TTC549 (cell line): Measurements from ENCODE around the gene LTBP1.

Experiments used
- FAIRE-seq: peaks from 2 replicates; lab custom pipeline; 2012; peaks lifted over from hg19 to GRCh38; lab: Jason Lieb, UNC

The LTBP1 gene

DNA sequence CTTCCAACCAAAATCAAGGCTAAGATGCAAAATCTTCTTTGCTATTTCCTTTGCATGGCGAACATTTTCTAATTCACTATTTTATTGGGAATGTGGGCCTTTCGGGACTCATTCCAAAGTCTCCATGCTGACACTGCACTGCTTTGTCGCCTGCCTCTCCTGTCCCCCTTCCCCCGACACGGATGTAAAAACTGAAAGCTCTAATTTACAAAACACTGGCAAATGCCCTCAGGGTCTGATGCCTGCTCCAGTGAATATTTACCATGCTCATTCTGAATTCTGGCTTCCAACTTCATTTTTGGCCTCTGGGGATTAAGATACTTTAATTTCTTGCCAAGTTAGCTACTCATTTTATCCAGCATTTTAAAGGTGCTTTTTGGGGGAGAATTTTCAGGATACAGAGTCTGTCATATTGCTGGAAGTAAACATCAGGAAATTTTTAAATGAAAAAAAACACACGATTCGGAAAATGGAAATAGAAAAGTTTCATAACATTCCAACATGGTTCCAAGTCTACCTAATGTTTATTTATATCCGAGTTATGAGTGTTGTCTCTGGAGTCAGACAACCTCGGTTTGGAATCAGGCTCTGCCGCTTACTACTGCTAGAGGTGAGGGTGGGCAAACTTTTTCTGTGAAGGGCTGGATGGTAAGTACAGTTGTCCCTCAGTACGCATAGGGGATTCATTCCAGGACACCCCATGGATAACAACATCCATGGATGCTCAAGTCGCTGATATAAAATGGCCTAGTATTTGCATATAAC lies 14.6 kb upstream of the LTBP1 start:
- no peak for FAIRE-seq

GRCh38 chr2:32932825-32933755 lies 13.7 kb upstream of the LTBP1 start:
- no peak for FAIRE-seq

- no peak for FAIRE-seq
Measured at GRCh38 chr2:32933756-32934095, 13.0 kb upstream of the LTBP1 start.

GRCh38 chr2:32937602-32938448 lies 8.9 kb upstream of the LTBP1 start:
- FAIRE-seq, result no peak

- FAIRE-seq, result no peak
Measured at GRCh38 chr2:32938934-32939333, 7.8 kb upstream of the LTBP1 start.

DNA sequence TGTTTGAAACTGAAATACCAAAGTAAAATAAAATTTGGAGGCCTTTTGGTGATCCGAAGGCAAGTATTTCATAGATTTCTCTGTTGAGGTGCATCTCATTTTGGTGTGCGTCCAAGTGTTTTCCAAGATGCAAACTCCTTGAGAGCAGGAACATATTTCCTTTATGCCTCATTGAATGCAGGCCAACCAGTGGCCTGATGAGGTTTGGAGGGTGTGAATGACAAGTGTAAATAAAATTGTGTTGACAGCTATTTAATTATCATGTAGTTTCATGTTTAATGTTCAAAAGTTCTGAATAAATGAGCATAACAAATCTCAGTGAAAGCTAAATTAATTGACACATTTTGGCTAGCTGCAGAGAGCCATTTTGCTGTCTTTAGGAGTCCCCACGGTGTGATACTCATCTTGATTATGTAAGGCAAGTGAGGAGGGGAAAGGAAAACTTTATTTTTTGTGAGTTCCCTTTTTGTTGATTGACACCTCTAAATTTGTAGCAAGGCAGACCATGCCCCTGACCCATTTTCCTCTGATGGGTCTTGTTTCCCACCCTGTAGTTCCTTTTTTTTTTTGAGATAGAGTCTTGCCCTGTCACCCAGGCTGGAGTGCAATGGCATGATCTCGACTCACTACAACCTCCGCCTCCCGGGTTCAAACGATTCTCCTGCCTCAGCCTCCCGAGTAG lies 6.3 kb upstream of the LTBP1 start:
- no peak for FAIRE-seq

- no peak for FAIRE-seq
Measured at GRCh38 chr2:32941944-32942690, 4.6 kb upstream of the LTBP1 start.

DNA sequence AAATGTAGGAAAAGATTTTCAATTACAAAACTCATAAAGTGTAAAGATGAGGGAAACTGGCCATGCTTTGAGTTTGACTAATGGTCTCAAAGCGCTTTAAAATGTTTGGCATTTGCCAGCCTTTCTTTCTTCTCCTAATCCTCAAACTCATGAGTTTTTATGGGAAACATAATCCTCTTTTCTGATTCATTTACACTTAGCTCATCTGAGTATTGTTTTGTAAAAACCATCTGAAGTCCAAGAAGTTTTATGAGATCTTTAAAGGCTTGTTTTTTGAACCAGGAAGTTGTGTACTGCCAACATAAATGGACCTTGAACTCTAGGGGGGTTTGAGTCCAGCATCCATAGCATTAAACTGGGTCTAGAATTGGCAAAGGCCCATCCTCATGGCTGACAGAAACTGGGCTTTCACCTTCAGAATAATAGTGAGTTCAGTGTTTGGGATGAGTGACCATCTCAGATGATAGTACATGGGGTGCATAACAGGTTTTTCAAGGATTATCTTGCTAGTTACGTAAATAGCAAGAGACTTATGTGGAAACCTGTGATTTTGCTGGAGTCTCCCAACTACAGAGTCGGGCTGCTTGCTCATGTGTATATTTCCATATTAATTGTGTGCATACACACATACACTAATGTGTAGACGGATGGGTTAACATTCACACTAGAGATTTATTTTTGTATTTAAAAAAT lies 3.8 kb upstream of the LTBP1 start:
- no peak for FAIRE-seq

DNA sequence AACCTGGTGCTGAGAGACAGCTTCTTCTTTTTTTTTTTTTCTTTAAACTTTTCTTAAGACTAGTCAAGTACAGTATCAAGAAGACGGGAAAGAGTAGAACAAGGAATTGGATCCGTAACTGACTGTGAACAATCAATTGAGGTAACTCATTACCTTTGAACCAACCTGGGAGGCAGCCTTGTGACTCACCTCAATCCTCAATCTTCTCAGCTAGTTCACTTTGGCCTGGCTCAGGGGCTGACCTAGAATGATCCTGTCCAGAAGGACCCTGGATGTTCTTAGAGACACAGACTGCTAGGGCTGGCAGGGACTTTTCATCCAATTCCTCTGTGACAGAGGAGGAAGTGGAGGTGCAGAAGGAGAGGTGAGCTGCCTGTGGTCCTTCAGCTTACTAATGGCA lies 1.5 kb upstream of the LTBP1 start:
- FAIRE-seq, result no peak

- FAIRE-seq, result no peak
Measured at GRCh38 chr2:32947076-32947483, 327 bp downstream of the LTBP1 start.

- no peak for FAIRE-seq
Measured at GRCh38 chr2:32947484-32948143, 861 bp downstream of the LTBP1 start.

DNA sequence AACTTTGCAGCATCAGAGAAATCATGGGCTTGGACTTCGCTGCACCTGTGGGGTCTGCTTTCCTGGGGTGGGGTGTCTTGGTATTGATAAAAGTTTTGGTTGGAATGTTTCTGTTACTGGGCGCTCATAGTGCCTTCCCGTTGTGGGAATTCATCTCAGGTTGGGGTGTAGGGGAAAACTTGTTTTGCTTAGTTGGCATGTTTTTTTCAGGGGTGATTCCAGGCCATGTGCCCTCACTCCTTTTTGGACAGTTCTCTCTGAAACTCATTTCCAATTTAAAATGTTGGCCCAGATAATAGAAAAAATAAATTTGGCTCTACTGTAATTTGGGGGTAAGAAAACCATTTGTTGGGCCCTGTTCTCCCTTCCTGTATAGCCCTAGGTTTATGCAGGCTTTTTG lies 1.5 kb downstream of the LTBP1 start:
- FAIRE-seq, result no peak

DNA sequence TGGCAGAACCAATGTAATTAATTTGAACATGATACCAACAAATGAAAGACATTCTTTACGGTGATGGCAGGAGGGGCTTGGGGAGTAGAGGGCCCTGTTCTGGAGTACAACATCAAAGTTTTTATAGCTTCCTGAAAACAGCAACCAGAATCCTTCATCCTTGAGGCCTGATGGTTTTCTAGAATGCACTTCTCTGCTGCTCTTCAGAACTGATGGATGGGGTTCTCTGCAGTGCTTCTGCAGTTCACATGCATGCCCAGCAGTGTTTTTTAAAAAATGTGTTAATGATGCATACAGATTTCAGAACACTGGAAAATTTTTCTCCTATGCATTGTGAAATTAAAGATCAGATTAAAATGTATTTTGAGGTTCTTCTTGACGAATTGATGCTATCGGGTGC lies 2.5 kb downstream of the LTBP1 start:
- FAIRE-seq, result no peak

- FAIRE-seq, result no peak
Measured at GRCh38 chr2:32951672-32952071, 4.9 kb downstream of the LTBP1 start.

- FAIRE-seq, result no peak
Measured at GRCh38 chr2:32952761-32953476, 6.2 kb downstream of the LTBP1 start.

GRCh38 chr2:32954206-32954605 lies 7.5 kb downstream of the LTBP1 start:
- no peak for FAIRE-seq

- FAIRE-seq, result no peak
Measured at GRCh38 chr2:32958821-32959220, 12.1 kb downstream of the LTBP1 start.

GRCh38 chr2:32960238-32960637 lies 13.5 kb downstream of the LTBP1 start:
- FAIRE-seq, result no peak

DNA sequence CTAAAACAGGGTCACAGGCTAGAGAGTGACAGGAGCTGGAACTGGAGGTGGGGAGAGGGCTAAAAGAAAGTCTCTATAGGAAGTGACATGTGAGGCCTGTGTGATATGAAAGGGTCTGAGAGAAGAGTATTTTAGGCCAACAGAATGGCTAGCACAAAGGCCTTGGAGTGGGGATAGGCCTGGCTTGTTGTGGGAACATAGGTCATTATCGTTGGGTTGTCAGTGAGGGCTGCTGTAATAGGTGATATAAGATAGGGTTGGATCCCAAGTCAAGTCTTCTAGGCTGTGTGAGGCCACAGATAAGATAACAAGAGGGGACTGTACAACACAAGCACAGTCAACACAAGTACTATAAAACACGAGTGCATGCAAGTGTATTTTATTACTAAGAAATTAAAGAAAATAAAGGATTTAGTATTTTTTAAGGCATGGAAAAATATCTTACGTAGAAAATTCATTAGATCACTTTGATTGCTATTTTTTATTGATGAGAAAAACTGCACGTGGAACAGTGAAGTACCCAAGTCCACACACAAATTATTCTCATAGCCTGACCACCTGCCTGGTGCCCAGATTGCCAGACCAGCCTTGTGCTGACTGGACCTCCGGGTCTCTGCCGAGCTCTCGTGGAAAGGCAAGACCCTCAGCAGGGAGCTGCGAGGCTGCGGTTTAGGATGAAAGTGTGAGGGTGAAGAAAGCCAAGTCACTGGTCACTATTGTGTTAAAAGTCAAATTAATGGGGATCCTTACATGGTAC lies 14.1 kb downstream of the LTBP1 start:
- no peak for FAIRE-seq
